ENCODE measurements around the gene TBX5. TPM values are rescaled to one million over a fixed set of nuclear protein-coding genes. Genes with fewer than 3 reads are reported as not detected.

The TBX5 gene
- under 0.01 TPM in 1 of 2 replicates, not detected in the other for total RNA-seq

GRCh38 chr12:114405519-114406271 lies at the start of gene TBX5:
TSS of gene TBX5 (minus strand) at chr12:114406144. CDS start at chr12:114403898, 2,246 bp downstream.

